Ascending aorta (tissue), 2 donors: Measurements from ENCODE around the gene FOXP1. TPM values are rescaled to one million over a fixed set of nuclear protein-coding genes. Genes with fewer than 3 reads are reported as not detected.

ENCODE experiments used
- DNase-seq, 2 donors: peaks; one replicate each; pipeline ENCODE4 v3.0.0-alpha.2; 2019; ENCODE audit warnings: low spot score in 2 of 2
- H3K27ac ChIP-seq, 2 donors: fragments of 200-600 bp; sonication (generic); one replicate each; pipeline ENCODE4 v1.5.1; 2016 to 2017; ENCODE audit warnings: mild to moderate bottlenecking in 1 of 2
- H3K27me3 ChIP-seq: fragments of 200-600 bp; sonication (generic); one replicate; pipeline ENCODE4 v1.5.1; 2017
- H3K36me3 ChIP-seq, 2 donors: fragments of 200-600 bp; sonication (generic); one replicate each; pipeline ENCODE4 v1.5.1; 2016
- H3K4me1 ChIP-seq, 2 donors: fragments of 200-600 bp; sonication (generic); one replicate each; pipeline ENCODE4 v1.5.1; 2016 to 2017; ENCODE audit warnings: mild to moderate bottlenecking in 1 of 2
- H3K4me3 ChIP-seq, 2 donors: fragments of 200-600 bp; sonication (generic); one replicate each; pipeline ENCODE4 v1.5.1; 2016 to 2017; ENCODE audit warnings: mild to moderate bottlenecking in 1 of 2
- H3K9me3 ChIP-seq, 2 donors: fragments of 200-600 bp; sonication (generic); one replicate each; pipeline ENCODE4 v1.5.1; 2016
- CTCF ChIP-seq, 3 experiments: fragments of 200-600 bp in 2 of 3; fragments of 450-650 bp in 1 of 3; sonication (generic) in 2 of 3; IDR thresholded peaks; one replicate each; pipeline ENCODE4 v1.5.1; 2016 to 2019; ENCODE audit warnings: antibody characterized with exemption in 3 of 3, mild to moderate bottlenecking in 1 of 3, moderate library complexity in 1 of 3
- intact Hi-C: fragments of 100-400 bp; cut with DNase I; formaldehyde crosslinking; loops from one replicate; pipeline ENCODE4 v1.15.1; 2023
- total RNA-seq: library from RNA; depleted of rRNA; stranded (reverse); fragments of >200 nt; gene quantifications from one replicate; pipeline ENCODE4 v1.1.0, GENCODE V29; 2016

The FOXP1 gene
- total RNA-seq, 1 donor from 2014 or later = 171 TPM

- intact Hi-C loops = no loop called here
- H3K9me3 ChIP-seq = no peaks in the 10 kb centered on the region
- no peaks in the 10 kb centered on the region for H3K36me3 ChIP-seq
- peaks cover 3 to 11% of the 10 kb centered on the region in 2 donors for H3K4me1 ChIP-seq
- no peak for TF ChIP-seq CTCF (IDR thresholded peaks at IDR 0.05)
- H3K27me3 ChIP-seq = no peaks in the 10 kb centered on the region
- H3K4me3 ChIP-seq = no peak overlapping the region
- H3K27ac ChIP-seq = no peak overlapping the region
- DNase-seq = no peak
Observed at GRCh38 chr3:71152892-71153265, 430.6 kb downstream of the FOXP1 start.

GRCh38 chr3:71152039-71152891, 431.3 kb downstream of the FOXP1 start:
- intact Hi-C loops = no loop called here
- H3K27ac ChIP-seq = no peak overlapping the region
- no peaks in the 10 kb centered on the region for H3K27me3 ChIP-seq
- H3K4me1 ChIP-seq = peaks cover 3 to 8% of the 10 kb centered on the region in 2 donors
- H3K36me3 ChIP-seq = no peaks in the 10 kb centered on the region
- DNase-seq = no peak
- H3K4me3 ChIP-seq = no peak overlapping the region
- no peaks in the 10 kb centered on the region for H3K9me3 ChIP-seq
- TF ChIP-seq CTCF (IDR thresholded peaks at IDR 0.05) = no peak

GRCh38 chr3:71149959-71150954, 433.3 kb downstream of the FOXP1 start:
- Histone ChIP-seq H3K9me3 (no peaks in the 10 kb centered on the region), H3K27ac (no peak overlapping the region), H3K4me1 (peaks cover 0 to 2% of the 10 kb centered on the region in 2 donors), H3K27me3 (no peaks in the 10 kb centered on the region), H3K4me3 (no peak overlapping the region), H3K36me3 (no peaks in the 10 kb centered on the region)
- DNase-seq = no peak
- TF ChIP-seq CTCF (IDR thresholded peaks at IDR 0.05) = no peak
- intact Hi-C loops = no loop called here

- intact Hi-C loops = no loop called here
- Histone ChIP-seq H3K36me3 (no peaks in the 10 kb centered on the region), H3K27ac (peak overlapping the region; percentile 7 to 9), H3K9me3 (no peaks in the 10 kb centered on the region), H3K4me3 (no peak overlapping the region), H3K27me3 (no peaks in the 10 kb centered on the region), H3K4me1 (peaks cover 0 to 10% of the 10 kb centered on the region in 2 donors)
- DNase-seq = no peak
- TF ChIP-seq CTCF (IDR thresholded peaks at IDR 0.05) = no peak
Observed at GRCh38 chr3:71148455-71149060, 435.0 kb downstream of the FOXP1 start.

- Histone ChIP-seq H3K27me3 (no peaks in the 10 kb centered on the region), H3K27ac (no peak overlapping the region), H3K36me3 (no peaks in the 10 kb centered on the region), H3K9me3 (no peaks in the 10 kb centered on the region), H3K4me1 (peaks cover 0 to 20% of the 10 kb centered on the region in 2 donors), H3K4me3 (no peak overlapping the region)
- no peak for TF ChIP-seq CTCF (IDR thresholded peaks at IDR 0.05)
- intact Hi-C loops = no loop called here
- no peak for DNase-seq
Observed at GRCh38 chr3:71146673-71147072, 436.9 kb downstream of the FOXP1 start.
